HepG2 (cell line): ENCODE results near the gene RERE. TPM values are rescaled to one million over a fixed set of nuclear protein-coding genes. Genes with fewer than 3 reads are reported as not detected.
A peak's percentile ranks its signal among the peaks of the same experiment; 100 is the strongest.

Source experiments
- HNRNPK ChIP-seq: fragments of 200-400 bp; formaldehyde crosslinking; IDR thresholded peaks from 2 replicates; pipeline ENCODE4 v1.6.1; 2018; ENCODE audit warnings: low read length, low read depth, moderate library complexity, mild to moderate bottlenecking; ENCODE audit not compliant: poor library complexity, severe bottlenecking
- IRF2 ChIP-seq: IDR thresholded peaks from 2 replicates; pipeline ENCODE4 v1.6.1; 2018; ENCODE audit warnings: missing genetic modification reagents, missing compliant biosample characterization
- KLF11 ChIP-seq: IDR thresholded peaks from 2 replicates; pipeline ENCODE4 v1.6.1; 2016; ENCODE audit warnings: missing compliant biosample characterization
- MAF1 ChIP-seq: sonication (generic); formaldehyde crosslinking; IDR thresholded peaks from 2 replicates; pipeline ENCODE4 v1.5.0; 2020; ENCODE audit warnings: missing genetic modification reagents, borderline replicate concordance
- PAXIP1 ChIP-seq: sonication (generic); formaldehyde crosslinking; conservative IDR thresholded peaks from 2 replicates; pipeline ENCODE4 v1.4.0; 2020; ENCODE audit warnings: mild to moderate bottlenecking, missing genetic modification reagents, moderate library complexity
- SNRNP70 ChIP-seq: fragments of 200-400 bp; formaldehyde crosslinking; IDR thresholded peaks from 2 replicates; pipeline ENCODE4 v1.6.1; 2017; ENCODE audit warnings: mild to moderate bottlenecking, low read depth, low read length, moderate library complexity
- STAG1 ChIP-seq: sonication (generic); formaldehyde crosslinking; IDR thresholded peaks from 2 replicates; pipeline ENCODE4 v1.4.0; 2020; ENCODE audit warnings: missing genetic modification reagents
- TCF12 ChIP-seq, 2 experiments: fragments of 450-650 bp in 1 of 2; sonication (generic) in 1 of 2; formaldehyde crosslinking in 1 of 2; IDR thresholded peaks; 2 replicates each; pipeline versions ENCODE4 v1.6.1 to v1.8.0; 2017 to 2022; ENCODE audit warnings: antibody characterized with exemption in 1 of 2, mild to moderate bottlenecking in 1 of 2, missing genetic modification reagents in 1 of 2, moderate library complexity in 1 of 2
- TFDP1 ChIP-seq: IDR thresholded peaks from 2 replicates; pipeline ENCODE4 v1.6.1; 2016; ENCODE audit warnings: missing compliant biosample characterization, missing genetic modification reagents, borderline replicate concordance
- ZNF589 ChIP-seq: sonication (generic); formaldehyde crosslinking; conservative IDR thresholded peaks from 2 replicates; pipeline ENCODE4 v1.8.0; 2022; ENCODE audit warnings: mild to moderate bottlenecking, moderate library complexity, missing genetic modification reagents
- ZNF816 ChIP-seq: sonication (generic); formaldehyde crosslinking; IDR thresholded peaks from 2 replicates; pipeline ENCODE4 v1.8.0; 2022; ENCODE audit warnings: missing genetic modification reagents, mild to moderate bottlenecking, borderline replicate concordance
- polyA plus RNA-seq, 8 experiments: library from polyadenylated mRNA; depleted of rRNA in 3 of 8; stranded (reverse) in 7 of 8; unstranded in 1 of 8; fragments of >200 nt; fragmentation: Illumina TruSeq in 4 of 8; extraction: Trizol in 4 of 8; gene quantifications; 2 replicates each; pipeline versions ENCODE4 v1.2.1 to v1.2.3, GENCODE V29; 2011 to 2016; ENCODE audit warnings: low read depth in 4 of 8, missing spikeins in 1 of 8, mixed read lengths in 1 of 8; ENCODE audit not compliant: insufficient read depth in 1 of 8
- total RNA-seq, 5 experiments: library from RNA; depleted of rRNA; stranded (reverse); fragments of >200 nt; fragmentation: Illumina TruSeq; extraction: Trizol; gene quantifications; 2 replicates each; pipeline ENCODE4 v1.2.3, GENCODE V29; 2016; ENCODE audit warnings: low read depth in 1 of 5
- TF ChIP-seq, protein P1 (sequence below): sonication (generic); formaldehyde crosslinking; IDR thresholded peaks from 2 replicates; pipeline ENCODE4 v1.8.0; 2022; ENCODE audit warnings: mild to moderate bottlenecking, missing genetic modification reagents, moderate library complexity
- TF ChIP-seq, protein P2 (sequence below): sonication (generic); formaldehyde crosslinking; IDR thresholded peaks from 2 replicates; pipeline ENCODE4 v1.4.0; 2020; ENCODE audit warnings: mild to moderate bottlenecking, missing genetic modification reagents
- TF ChIP-seq, protein P3 (sequence below): sonication (generic); formaldehyde crosslinking; IDR thresholded peaks from 2 replicates; pipeline ENCODE4 v1.8.0; 2022; ENCODE audit warnings: mild to moderate bottlenecking, missing genetic modification reagents, borderline replicate concordance
- TF ChIP-seq, protein P4 (sequence below): sonication (generic); formaldehyde crosslinking; IDR thresholded peaks from 2 replicates; pipeline ENCODE4 v1.4.0; 2020; ENCODE audit warnings: mild to moderate bottlenecking, missing genetic modification reagents
- TF ChIP-seq, protein P5 (sequence below): sonication (generic); formaldehyde crosslinking; IDR thresholded peaks from 2 replicates; pipeline ENCODE4 v1.4.0; 2020; ENCODE audit warnings: missing genetic modification reagents

The RERE gene
- total and polyA plus RNA-seq, 2 of the 13 experiments (the other 11 are each of a cell fraction or from before 2014, with no cell fraction given), result 18.3 to 21.9 TPM

- TF ChIP-seq, protein P1, sequence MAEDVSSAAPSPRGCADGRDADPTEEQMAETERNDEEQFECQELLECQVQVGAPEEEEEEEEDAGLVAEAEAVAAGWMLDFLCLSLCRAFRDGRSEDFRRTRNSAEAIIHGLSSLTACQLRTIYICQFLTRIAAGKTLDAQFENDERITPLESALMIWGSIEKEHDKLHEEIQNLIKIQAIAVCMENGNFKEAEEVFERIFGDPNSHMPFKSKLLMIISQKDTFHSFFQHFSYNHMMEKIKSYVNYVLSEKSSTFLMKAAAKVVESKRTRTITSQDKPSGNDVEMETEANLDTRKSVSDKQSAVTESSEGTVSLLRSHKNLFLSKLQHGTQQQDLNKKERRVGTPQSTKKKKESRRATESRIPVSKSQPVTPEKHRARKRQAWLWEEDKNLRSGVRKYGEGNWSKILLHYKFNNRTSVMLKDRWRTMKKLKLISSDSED, result no peak
- TF ChIP-seq IRF2 (peak; percentile 85), HNRNPK (no peak), STAG1 (CRISPR knock-in tag) (peak; percentile 94), TFDP1 (no peak; the same call in 1 of the 2 replicates), PAXIP1 (peak; percentile 46; the same call in 1 of the 2 replicates), TCF12 (IDR thresholded peaks at IDR 0.05) (no peak), TCF12 (CRISPR knock-in tag; IDR thresholded peaks at IDR 0.05) (no peak), MAF1 (CRISPR knock-in tag) (no peak), ZNF816 (CRISPR knock-in tag) (no peak), KLF11 (CRISPR knock-in tag) (no peak), ZNF589 (CRISPR knock-in tag) (no peak), SNRNP70 (no peak)
- TF ChIP-seq, protein P2, sequence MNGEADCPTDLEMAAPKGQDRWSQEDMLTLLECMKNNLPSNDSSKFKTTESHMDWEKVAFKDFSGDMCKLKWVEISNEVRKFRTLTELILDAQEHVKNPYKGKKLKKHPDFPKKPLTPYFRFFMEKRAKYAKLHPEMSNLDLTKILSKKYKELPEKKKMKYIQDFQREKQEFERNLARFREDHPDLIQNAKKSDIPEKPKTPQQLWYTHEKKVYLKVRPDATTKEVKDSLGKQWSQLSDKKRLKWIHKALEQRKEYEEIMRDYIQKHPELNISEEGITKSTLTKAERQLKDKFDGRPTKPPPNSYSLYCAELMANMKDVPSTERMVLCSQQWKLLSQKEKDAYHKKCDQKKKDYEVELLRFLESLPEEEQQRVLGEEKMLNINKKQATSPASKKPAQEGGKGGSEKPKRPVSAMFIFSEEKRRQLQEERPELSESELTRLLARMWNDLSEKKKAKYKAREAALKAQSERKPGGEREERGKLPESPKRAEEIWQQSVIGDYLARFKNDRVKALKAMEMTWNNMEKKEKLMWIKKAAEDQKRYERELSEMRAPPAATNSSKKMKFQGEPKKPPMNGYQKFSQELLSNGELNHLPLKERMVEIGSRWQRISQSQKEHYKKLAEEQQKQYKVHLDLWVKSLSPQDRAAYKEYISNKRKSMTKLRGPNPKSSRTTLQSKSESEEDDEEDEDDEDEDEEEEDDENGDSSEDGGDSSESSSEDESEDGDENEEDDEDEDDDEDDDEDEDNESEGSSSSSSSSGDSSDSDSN (CRISPR knock-in tag), result peak; percentile 87
- TF ChIP-seq, protein P3, sequence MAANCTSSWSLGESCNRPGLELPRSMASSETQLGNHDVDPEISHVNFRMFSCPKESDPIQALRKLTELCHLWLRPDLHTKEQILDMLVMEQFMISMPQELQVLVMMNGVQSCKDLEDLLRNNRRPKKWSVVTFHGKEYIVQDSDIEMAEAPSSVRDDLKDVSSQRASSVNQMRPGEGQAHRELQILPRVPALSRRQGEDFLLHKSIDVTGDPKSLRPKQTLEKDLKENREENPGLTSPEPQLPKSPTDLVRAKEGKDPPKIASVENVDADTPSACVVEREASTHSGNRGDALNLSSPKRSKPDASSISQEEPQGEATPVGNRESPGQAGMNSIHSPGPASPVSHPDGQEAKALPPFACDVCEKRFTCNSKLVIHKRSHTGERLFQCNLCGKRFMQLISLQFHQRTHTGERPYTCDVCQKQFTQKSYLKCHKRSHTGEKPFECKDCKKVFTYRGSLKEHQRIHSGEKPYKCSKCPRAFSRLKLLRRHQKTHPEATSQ (CRISPR knock-in tag), result no peak
- TF ChIP-seq, protein P4, sequence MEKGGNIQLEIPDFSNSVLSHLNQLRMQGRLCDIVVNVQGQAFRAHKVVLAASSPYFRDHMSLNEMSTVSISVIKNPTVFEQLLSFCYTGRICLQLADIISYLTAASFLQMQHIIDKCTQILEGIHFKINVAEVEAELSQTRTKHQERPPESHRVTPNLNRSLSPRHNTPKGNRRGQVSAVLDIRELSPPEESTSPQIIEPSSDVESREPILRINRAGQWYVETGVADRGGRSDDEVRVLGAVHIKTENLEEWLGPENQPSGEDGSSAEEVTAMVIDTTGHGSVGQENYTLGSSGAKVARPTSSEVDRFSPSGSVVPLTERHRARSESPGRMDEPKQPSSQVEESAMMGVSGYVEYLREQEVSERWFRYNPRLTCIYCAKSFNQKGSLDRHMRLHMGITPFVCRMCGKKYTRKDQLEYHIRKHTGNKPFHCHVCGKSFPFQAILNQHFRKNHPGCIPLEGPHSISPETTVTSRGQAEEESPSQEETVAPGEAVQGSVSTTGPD, result no peak
- TF ChIP-seq, protein P5, sequence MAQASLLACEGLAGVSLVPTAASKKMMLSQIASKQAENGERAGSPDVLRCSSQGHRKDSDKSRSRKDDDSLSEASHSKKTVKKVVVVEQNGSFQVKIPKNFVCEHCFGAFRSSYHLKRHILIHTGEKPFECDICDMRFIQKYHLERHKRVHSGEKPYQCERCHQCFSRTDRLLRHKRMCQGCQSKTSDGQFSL, result no peak
Observed at GRCh38 chr1:8848663-8849386, 31.4 kb upstream of the RERE start (continued).
